Ishikawa (cell line): Measurements from ENCODE around the gene REXO1.
A peak's percentile ranks its signal among the peaks of the same experiment; 100 is the strongest.

ENCODE experiments used
- CEBPB ChIP-seq: IDR thresholded peaks from 2 replicates; pipeline ENCODE4 v1.6.1; 2012
- CREB1 ChIP-seq: IDR thresholded peaks from 2 replicates; pipeline ENCODE4 v1.6.1; 2012; ENCODE audit warnings: low read depth
- EGR1 ChIP-seq: IDR thresholded peaks from 2 replicates; pipeline ENCODE4 v1.6.1; 2012
- FOXM1 ChIP-seq: IDR thresholded peaks from 2 replicates; pipeline ENCODE4 v1.6.1; 2012; ENCODE audit warnings: low read depth, borderline replicate concordance
- MAX ChIP-seq: IDR thresholded peaks from 2 replicates; pipeline ENCODE4 v1.6.1; 2012
- NFIC ChIP-seq: IDR thresholded peaks from 2 replicates; pipeline ENCODE4 v1.6.1; 2012
- RAD21 ChIP-seq: IDR thresholded peaks from 2 replicates; pipeline ENCODE4 v1.6.1; 2012; ENCODE audit warnings: low read depth
- REST ChIP-seq: IDR thresholded peaks from 2 replicates; pipeline ENCODE4 v1.6.1; 2012; ENCODE audit warnings: low read depth, mild to moderate bottlenecking
- TAF1 ChIP-seq: IDR thresholded peaks from 2 replicates; pipeline ENCODE4 v1.6.1; 2012; ENCODE audit warnings: low read depth, mild to moderate bottlenecking
- TCF12 ChIP-seq: IDR thresholded peaks from 2 replicates; pipeline ENCODE4 v1.6.1; 2012; ENCODE audit warnings: low read depth
- TEAD4 ChIP-seq: IDR thresholded peaks from 2 replicates; pipeline ENCODE4 v1.6.1; 2012
- USF1 ChIP-seq: IDR thresholded peaks from 2 replicates; pipeline ENCODE4 v1.6.1; 2012
- YY1 ChIP-seq: IDR thresholded peaks from 2 replicates; pipeline ENCODE4 v1.6.1; 2012; ENCODE audit warnings: low read depth
- ZBTB7A ChIP-seq: IDR thresholded peaks from 2 replicates; pipeline ENCODE4 v1.6.1; 2012; ENCODE audit warnings: low read depth

Gene REXO1

GRCh38 chr19:1854039-1854541 lies 5.8 kb upstream of the REXO1 start:
- no peak for TF ChIP-seq EGR1
- TF ChIP-seq REST = no peak
- no peak for TF ChIP-seq CEBPB

- no peak for TF ChIP-seq TCF12
- peak; percentile 39; the same call in 1 of the 2 replicates for TF ChIP-seq MAX
- TF ChIP-seq EGR1 = no peak
- TF ChIP-seq USF1 = peak; percentile 92
- no peak for TF ChIP-seq REST
Observed at GRCh38 chr19:1853295-1854038, 5.2 kb upstream of the REXO1 start.

- no peak for TF ChIP-seq NFIC
- no peak for TF ChIP-seq REST
- TF ChIP-seq EGR1 = no peak
- no peak; the same call in 1 of the 2 replicates for TF ChIP-seq ZBTB7A
- TF ChIP-seq TEAD4 = no peak
- TF ChIP-seq FOXM1 = no peak
- no peak for TF ChIP-seq TCF12
Observed at GRCh38 chr19:1852581-1853128, 4.4 kb upstream of the REXO1 start.

- TF ChIP-seq FOXM1 = no peak
- TF ChIP-seq RAD21 = no peak
- TF ChIP-seq MAX = no peak
- TF ChIP-seq EGR1 = no peak
- no peak for TF ChIP-seq YY1
- TF ChIP-seq NFIC = no peak
- TF ChIP-seq CREB1 = no peak
- TF ChIP-seq REST = no peak
- TF ChIP-seq CEBPB = no peak
- no peak for TF ChIP-seq TAF1
- TF ChIP-seq TCF12 = no peak
- no peak for TF ChIP-seq TEAD4
- TF ChIP-seq USF1 = no peak
Observed at GRCh38 chr19:1851654-1852580, 3.6 kb upstream of the REXO1 start.
